Mucosa of rectum (tissue), 2 donors: ENCODE measurements around the gene PDIA2.
A peak's percentile ranks its signal among the peaks of the same experiment; 100 is the strongest.

Source experiments
- H3K27ac ChIP-seq, 2 donors: one replicate each; pipeline ENCODE4 v1.7.0; 2013; ENCODE audit warnings: inconsistent platforms in 2 of 2, low read depth in 2 of 2, low read length in 2 of 2
- H3K27me3 ChIP-seq, 2 donors: one replicate each; pipeline ENCODE4 v1.7.0; 2013; ENCODE audit warnings: low read length in 2 of 2; ENCODE audit not compliant: control insufficient read depth in 2 of 2, insufficient read depth in 2 of 2
- H3K36me3 ChIP-seq, 2 donors: one replicate each; pipeline ENCODE4 v1.7.0; 2013; ENCODE audit warnings: low read length in 2 of 2; ENCODE audit not compliant: control insufficient read depth in 2 of 2, insufficient read depth in 2 of 2
- H3K4me1 ChIP-seq, 2 donors: one replicate each; pipeline ENCODE4 v1.7.0; 2013; ENCODE audit warnings: low read length in 2 of 2, mild to moderate bottlenecking in 1 of 2; ENCODE audit not compliant: control insufficient read depth in 2 of 2, insufficient read depth in 2 of 2
- H3K4me3 ChIP-seq, 2 donors: one replicate each; pipeline ENCODE4 v1.7.0; 2013; ENCODE audit warnings: low read length in 2 of 2
- H3K9ac ChIP-seq, 2 donors: one replicate each; pipeline ENCODE4 v1.7.0; 2013; ENCODE audit warnings: low read length in 2 of 2, low read depth in 1 of 2, mild to moderate bottlenecking in 1 of 2
- H3K9me3 ChIP-seq, 2 donors: one replicate each; pipeline ENCODE4 v1.7.0; 2013; ENCODE audit warnings: low read length in 2 of 2; ENCODE audit not compliant: control insufficient read depth in 2 of 2
- donor health status: healthy.
- donor health status: Normal muscosa, but diverticular disease.

The PDIA2 gene

GRCh38 chr16:283033-283805 lies at the start of gene PDIA2:
Gene PDIA2 (plus strand): TSS chr16:283164. CDS start chr16:283170, 6 bp downstream.
- no peaks in the 10 kb centered on the region for H3K9me3 ChIP-seq
- peaks cover 2 to 3% of the 10 kb centered on the region in 2 donors for H3K27me3 ChIP-seq
- no peak within 1 kb of the TSS for H3K9ac ChIP-seq
- no peak within 1 kb of the TSS for H3K4me3 ChIP-seq
- H3K4me1 ChIP-seq, result peaks cover 0 to 2% of the 10 kb centered on the region in 2 donors
- peaks cover 4% of the 10 kb centered on the region in 2 donors for H3K36me3 ChIP-seq
- no peak within 1 kb of the TSS for H3K27ac ChIP-seq

GRCh38 chr16:234468-235305 lies 48.3 kb upstream of the PDIA2 start, which contains the start of gene FAM234A:
Gene FAM234A (plus strand): TSS chr16:234821. CDS start chr16:254414, 19,593 bp downstream.
- Histone ChIP-seq H3K9me3 (no peaks in the 10 kb centered on the region), H3K9ac (peak within 1 kb of the TSS; percentile 97 to 98), H3K27me3 (no peaks in the 10 kb centered on the region), H3K4me3 (peak within 1 kb of the TSS; percentile 89 to 98), H3K27ac (peak within 1 kb of the TSS; percentile 97 to 99), H3K4me1 (peaks cover 6 to 8% of the 10 kb centered on the region in 2 donors), H3K36me3 (no peaks in the 10 kb centered on the region)

GRCh38 chr16:239948-240277 lies 43.1 kb upstream of the PDIA2 start:
- Histone ChIP-seq H3K9me3 (no peaks in the 10 kb centered on the region), H3K36me3 (no peaks in the 10 kb centered on the region), H3K27ac (peak overlapping the region in 1 of 2 donors; percentile 5), H3K9ac (no peak overlapping the region), H3K4me3 (no peak overlapping the region), H3K27me3 (no peaks in the 10 kb centered on the region), H3K4me1 (peaks cover 2 to 8% of the 10 kb centered on the region in 2 donors)

- H3K36me3 ChIP-seq, result no peaks in the 10 kb centered on the region
- H3K9ac ChIP-seq, result no peak overlapping the region
- H3K4me3 ChIP-seq, result no peak overlapping the region
- no peaks in the 10 kb centered on the region for H3K27me3 ChIP-seq
- peaks cover 0 to 2% of the 10 kb centered on the region in 2 donors for H3K4me1 ChIP-seq
- H3K9me3 ChIP-seq, result no peaks in the 10 kb centered on the region
- no peak overlapping the region for H3K27ac ChIP-seq
Measured at GRCh38 chr16:240559-240958, 42.4 kb upstream of the PDIA2 start.

- Histone ChIP-seq H3K27me3 (no peaks in the 10 kb centered on the region), H3K4me1 (no peaks in the 10 kb centered on the region), H3K9me3 (no peaks in the 10 kb centered on the region), H3K9ac (no peak overlapping the region), H3K36me3 (no peaks in the 10 kb centered on the region), H3K27ac (peak overlapping the region in 1 of 2 donors; percentile 21), H3K4me3 (no peak overlapping the region)
Measured at GRCh38 chr16:242281-242680, 40.7 kb upstream of the PDIA2 start.

GRCh38 chr16:243348-243747 lies 39.6 kb upstream of the PDIA2 start:
- H3K27me3 ChIP-seq, result no peaks in the 10 kb centered on the region
- H3K9me3 ChIP-seq, result no peaks in the 10 kb centered on the region
- no peak overlapping the region for H3K27ac ChIP-seq
- no peaks in the 10 kb centered on the region for H3K4me1 ChIP-seq
- no peaks in the 10 kb centered on the region for H3K36me3 ChIP-seq
- no peak overlapping the region for H3K9ac ChIP-seq
- no peak overlapping the region for H3K4me3 ChIP-seq

- Histone ChIP-seq H3K27me3 (no peaks in the 10 kb centered on the region), H3K9ac (no peak overlapping the region), H3K9me3 (no peaks in the 10 kb centered on the region), H3K36me3 (peaks cover under 1 to 2% of the 10 kb centered on the region in 2 donors), H3K27ac (no peak overlapping the region), H3K4me1 (peaks cover 0 to 6% of the 10 kb centered on the region in 2 donors), H3K4me3 (no peak overlapping the region)
Measured at GRCh38 chr16:245105-245504, 37.9 kb upstream of the PDIA2 start.

GRCh38 chr16:247027-247426 lies 35.9 kb upstream of the PDIA2 start:
- Histone ChIP-seq H3K36me3 (peaks cover 5 to 9% of the 10 kb centered on the region in 2 donors), H3K9me3 (no peaks in the 10 kb centered on the region), H3K9ac (no peak overlapping the region), H3K27ac (no peak overlapping the region), H3K27me3 (no peaks in the 10 kb centered on the region), H3K4me3 (no peak overlapping the region), H3K4me1 (peaks cover 0 to 15% of the 10 kb centered on the region in 2 donors)

- Histone ChIP-seq H3K9ac (no peak overlapping the region), H3K27ac (no peak overlapping the region), H3K4me1 (peaks cover 16 to 30% of the 10 kb centered on the region in 2 donors), H3K36me3 (peaks cover 5 to 9% of the 10 kb centered on the region in 2 donors), H3K4me3 (no peak overlapping the region), H3K9me3 (no peaks in the 10 kb centered on the region), H3K27me3 (no peaks in the 10 kb centered on the region)
Measured at GRCh38 chr16:249431-249830, 33.5 kb upstream of the PDIA2 start.
